Measurements from ENCODE around the gene FBLN1.
"Not testable (repeated sequence)": the region's sequence is repeated elsewhere in the genome, so short reads cannot be mapped to it uniquely, and the experiment has no call there.

Gene FBLN1

DNA sequence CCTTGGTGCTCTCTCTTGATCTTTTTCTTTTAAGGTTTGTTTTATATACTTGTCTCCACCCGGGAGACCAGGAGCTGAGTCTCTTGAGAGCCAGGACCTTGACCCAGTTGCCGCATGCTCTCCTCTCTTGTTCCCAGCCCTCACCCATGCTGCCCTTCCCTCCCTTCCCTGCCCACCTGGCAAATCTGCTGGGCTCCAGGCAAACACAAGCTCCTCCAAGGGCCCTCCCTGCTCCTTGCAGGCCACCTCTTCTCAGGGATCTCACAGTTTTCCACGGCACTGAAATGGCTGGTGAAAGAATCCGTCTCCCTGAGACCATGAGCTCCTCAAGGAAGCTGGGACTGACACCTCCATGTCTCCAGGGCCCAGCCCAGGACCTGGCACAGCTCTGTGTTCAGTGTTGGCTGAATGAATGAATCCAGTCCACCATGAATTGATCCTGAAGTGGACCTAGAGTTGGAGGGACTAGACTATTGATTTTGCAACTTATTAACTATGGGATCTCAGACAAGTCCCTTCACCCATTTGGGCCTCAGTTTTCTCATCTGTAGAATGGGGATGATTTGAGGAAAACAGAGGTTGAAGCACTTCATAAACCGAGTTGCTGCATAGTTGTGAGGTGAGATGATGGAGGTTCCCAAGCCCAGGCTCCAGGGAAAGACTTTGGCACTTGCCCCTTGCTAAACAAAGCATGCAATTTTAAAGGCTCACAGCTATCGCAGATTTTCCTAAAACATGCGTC, 25.1 kb upstream of the FBLN1 start:
- DNase-seq = no peak

DNA sequence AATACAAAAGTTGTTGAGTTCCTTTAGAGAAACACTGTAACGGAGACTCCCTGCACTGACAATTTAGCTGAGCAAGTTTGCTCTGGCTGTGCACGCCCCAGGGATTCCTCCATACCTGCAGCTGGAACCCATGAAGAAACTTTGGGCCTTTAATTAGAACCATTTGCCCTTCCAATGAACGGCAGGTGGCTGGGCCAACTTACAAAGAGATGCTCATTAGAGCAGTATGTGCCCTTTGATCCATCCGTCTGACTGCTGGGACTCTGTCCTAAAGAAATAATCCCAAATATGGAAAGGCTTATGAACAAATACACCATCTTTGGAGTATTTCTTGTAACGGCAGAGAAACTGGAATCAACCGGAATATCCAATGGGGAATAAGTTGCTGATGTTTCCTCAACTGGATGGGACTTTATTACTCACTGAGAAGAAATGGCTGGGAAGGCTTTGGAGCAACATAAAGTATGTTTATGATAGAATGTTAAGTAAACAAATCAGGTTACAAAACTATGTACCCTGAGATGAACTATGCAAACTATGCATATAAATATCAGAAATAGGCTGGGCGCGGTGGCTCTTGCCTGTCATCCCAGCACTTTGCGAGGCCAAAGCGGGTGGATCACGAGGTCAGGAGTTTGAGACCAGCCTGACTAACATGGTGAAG, 24.4 kb upstream of the FBLN1 start:
- no peak for DNase-seq

DNA sequence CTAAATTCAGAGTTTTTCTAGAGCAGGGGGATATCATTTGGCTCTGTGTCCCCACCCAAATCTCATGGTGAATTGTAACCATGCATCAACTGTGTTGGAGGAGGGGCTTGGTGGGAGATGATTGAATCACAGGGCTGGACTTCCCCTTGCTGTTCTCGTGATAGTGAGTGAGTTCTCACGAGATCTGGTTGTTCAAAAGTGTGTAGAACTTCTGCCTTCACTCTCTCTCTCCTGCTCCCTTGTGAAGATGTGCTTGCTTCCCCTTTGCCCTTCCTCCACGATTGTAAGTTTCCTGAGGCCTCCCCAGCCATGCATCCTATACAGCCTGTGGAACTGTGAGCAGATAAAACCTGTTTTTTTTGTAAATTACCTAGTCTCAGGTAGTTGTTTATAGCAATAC, 22.0 kb upstream of the FBLN1 start:
- no peak for DNase-seq

DNA sequence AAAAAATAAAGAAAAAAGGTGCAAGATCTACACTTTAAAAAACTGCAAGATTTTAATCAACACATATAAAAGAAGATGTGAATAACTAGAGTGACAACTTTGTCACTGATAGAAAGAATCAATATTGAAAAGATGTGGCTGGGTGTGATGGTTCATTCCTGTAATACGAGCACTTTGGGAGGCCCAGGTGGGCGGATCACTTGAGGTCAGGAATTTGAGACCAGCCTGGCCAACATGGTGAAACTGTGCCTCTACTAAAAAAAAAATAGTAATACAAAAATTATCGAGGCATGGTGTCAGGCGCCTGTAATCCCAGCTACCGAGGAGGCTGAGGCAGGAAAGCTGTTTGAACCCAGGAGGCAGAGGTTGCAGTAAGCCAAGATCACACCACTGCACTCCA, 21.0 kb upstream of the FBLN1 start:
- DNase-seq = no peak

GRCh38 chr22:45482169-45482568, 20.5 kb upstream of the FBLN1 start:
- no peak for DNase-seq

- no peak for DNase-seq
Measured at GRCh38 chr22:45483319-45483718, 19.4 kb upstream of the FBLN1 start.

- no peak for DNase-seq
Measured at GRCh38 chr22:45483918-45484499, 18.7 kb upstream of the FBLN1 start.

- no peak for DNase-seq
Measured at GRCh38 chr22:45484742-45485141, 17.9 kb upstream of the FBLN1 start.

- DNase-seq = no peak
Measured at GRCh38 chr22:45485261-45485660, 17.4 kb upstream of the FBLN1 start.

- no peak for DNase-seq
Measured at GRCh38 chr22:45488764-45489370, 13.8 kb upstream of the FBLN1 start.

DNA sequence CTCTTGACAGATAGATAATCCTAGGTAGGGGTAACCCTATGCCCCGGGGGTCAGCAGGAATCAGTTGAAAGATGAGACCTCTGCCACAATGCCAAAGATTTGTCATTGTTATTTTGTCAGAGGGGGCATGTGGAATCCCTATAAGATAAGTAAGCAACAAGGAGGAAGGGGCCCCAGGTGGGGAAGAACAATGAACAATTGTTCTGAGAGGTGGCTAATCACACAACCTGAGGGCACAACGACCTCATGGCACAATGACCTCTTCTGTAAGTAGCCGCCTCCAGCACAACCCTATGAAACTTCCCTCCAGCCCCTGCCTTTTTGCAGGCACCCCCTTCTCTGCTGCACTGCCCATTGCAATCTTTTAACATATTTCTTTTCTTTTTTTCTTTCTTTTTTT, 11.8 kb upstream of the FBLN1 start:
- no peak for DNase-seq

GRCh38 chr22:45491841-45492240, 10.8 kb upstream of the FBLN1 start:
- no peak for DNase-seq

GRCh38 chr22:45493286-45493771, 9.4 kb upstream of the FBLN1 start:
- no peak for DNase-seq

DNA sequence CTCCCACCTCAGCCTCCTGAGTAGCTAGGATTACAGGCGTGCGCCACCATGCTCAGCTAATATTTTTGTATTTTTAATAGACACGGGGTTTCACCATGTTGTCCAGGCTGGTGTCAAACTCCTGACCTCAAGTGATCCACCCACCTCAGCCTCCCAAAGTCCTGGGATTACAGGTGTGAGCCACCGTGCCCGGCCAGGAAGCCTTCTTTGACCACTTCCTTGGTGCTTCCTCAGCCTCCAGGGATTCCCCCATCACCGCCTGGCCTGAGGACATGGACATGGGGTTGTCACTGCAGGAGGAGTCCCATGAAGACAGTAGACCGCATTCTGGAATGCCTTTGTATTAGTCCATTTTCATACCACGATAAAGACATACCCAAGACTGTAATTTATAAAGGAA, 8.4 kb upstream of the FBLN1 start:
- not testable (repeated sequence) for DNase-seq

DNA sequence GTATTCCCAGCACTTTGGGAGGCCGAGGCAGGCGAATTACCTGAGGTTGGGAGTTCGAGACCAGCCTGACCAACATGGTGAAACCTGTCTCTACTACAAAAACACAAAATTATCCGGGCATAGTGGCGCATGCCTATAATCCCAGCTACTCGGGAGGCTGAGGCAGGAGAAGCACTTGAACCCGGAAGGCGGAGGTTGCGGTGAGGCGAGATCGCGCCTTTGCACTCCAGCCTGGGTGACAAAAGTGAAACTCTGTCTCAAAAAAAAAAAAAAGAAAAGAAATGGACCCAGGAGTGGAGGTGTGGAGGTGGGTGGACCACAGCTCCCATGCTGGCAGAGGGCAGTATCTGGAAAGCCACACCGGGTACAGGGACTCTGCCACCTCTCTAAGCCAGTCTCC, 7.1 kb upstream of the FBLN1 start:
- DNase-seq = not testable (repeated sequence)

DNA sequence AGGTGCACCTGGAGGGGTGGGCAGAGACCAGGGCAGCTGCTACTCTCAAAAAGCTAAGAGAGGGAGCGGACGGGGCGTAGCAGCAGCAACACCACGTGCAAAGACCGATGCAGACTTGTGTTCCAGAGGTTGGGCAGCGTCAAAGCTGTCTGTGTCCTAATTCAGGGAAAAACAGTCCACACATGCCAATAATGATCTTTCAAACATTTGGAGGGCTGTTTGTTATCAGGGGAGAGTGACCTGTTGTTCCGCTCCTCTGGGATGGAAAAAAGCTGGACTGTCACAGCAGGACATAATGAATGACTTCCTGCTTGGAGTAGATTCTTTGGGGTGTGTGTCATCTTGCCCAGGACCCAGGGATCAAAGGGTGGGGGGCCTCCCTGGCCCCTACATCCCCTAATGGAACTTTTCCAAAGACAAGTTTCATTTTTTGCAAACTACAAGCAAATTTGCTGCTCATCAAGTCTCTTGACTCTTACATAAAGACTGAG, 6.2 kb upstream of the FBLN1 start:
- no peak for DNase-seq

DNA sequence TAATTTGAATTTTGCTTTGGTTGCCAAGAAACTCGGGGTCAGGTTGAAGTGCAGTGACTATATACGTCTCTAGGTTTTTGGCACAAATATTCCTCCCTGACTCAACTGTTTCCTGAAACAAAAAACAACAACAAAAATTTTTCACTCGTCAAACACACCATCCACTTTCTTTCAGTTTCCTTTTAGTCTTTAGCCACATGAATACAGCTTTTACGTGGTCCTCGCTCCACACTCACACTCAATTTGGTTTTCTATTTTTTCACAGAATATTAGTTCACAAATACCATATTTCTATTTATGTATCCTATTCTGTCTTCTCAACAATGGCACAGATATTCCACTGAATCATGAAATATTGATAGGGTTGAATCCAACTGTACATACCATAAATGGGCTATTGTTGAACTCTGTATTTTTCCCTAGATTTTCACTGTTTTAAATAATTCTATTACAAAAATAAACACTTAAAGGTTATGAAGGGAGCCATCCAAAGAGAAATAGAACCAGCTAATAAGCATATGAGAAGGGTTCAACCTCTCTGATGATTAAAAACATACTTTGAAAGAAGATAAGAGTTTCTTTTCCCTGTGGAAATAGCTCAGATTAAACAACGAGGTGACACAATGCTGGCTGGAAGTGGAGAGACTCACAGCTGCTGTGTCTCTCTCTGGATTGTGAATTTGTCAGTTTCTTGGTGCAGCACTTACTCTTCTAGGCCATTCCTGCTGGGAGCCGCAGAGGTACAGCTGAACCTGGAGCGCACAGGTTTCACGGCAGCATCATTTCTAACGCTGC, 5.1 kb upstream of the FBLN1 start:
- DNase-seq = no peak

- no peak for DNase-seq
Measured at GRCh38 chr22:45499746-45500145, 2.9 kb upstream of the FBLN1 start.

- no peak for DNase-seq
Measured at GRCh38 chr22:45503050-45503815, 550 bp downstream of the FBLN1 start.

DNA sequence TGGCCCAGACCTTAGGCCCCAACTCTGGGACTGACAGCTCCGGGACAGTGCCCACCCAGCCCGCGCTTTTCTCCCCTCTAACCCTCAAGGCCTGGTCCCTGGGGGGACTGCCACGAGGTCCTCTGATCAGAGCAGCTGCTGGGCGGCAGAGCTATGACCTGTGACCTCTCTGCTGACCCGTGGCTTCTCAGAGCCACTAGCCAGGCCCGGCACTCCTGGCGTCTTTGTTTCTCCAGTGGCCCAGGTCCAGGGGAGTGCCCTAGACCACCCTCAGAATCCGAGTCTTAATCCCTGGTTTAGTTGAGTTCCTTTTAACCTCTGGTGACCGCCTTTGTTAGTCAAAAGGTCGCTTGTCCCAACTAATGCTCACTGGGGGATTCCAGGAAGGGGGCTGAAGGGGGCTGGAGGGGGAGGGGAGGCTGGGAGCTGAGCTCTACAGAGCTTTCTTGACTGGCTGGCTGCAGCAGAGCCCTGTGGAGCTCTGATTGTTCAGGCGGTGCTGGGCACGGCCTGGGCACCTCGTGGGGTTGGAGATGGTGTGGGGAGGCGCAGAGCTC, 1.2 kb downstream of the FBLN1 start:
- no peak for DNase-seq
